ENCODE data around the gene MLPH.

The MLPH gene

DNA sequence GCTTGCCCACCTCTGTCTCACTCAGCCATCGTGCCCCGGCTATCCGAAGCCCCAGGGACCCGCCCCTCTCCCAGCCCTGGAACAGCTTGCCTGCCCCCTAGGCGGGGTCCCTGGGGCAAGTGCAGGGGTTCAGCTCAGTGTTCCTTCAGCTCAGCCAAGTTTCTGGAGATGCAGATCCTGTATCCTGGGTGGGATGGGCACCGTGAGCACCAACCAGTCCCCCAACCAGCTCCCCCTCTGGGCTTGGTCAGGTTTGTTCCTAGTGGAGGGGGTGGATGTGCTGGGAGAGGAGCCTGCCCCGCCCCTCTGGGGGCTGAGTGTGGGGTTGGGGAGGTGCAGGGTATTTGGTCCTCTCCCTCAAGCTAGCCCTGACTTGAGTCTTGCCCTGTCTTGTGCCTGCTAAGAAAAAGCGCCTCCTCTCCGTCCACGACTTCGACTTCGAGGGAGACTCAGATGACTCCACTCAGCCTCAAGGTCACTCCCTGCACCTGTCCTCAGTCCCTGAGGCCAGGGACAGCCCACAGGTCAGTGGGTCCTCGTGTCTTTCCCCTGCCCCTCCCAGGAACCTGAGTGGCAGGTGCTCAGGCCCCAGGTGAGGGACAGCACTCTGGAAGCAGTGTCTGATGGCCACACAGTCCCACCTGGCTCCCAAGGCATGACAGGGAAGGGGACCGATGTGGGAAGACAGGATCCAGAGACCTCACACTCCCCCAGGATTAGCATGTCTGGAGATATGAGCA lies 32.6 kb downstream of the MLPH start:
- H4K20me1 ChIP-seq (ENCODE audit: control insufficient read depth, insufficient read depth, low read depth, low read length) = no peaks in the 10 kb centered on the region
- H3K4me2 ChIP-seq (ENCODE audit: low read length) = no peak overlapping the region
- H3K4me1 ChIP-seq (ENCODE audit: control insufficient read depth, low read length) = peaks cover 11% of the 10 kb centered on the region
- no peaks in the 10 kb centered on the region for H3K27me3 ChIP-seq (ENCODE audit: control insufficient read depth, low read length)
- no peaks in the 10 kb centered on the region for H3K36me3 ChIP-seq (ENCODE audit: control insufficient read depth, low read length)
- TF ChIP-seq, protein P1, sequence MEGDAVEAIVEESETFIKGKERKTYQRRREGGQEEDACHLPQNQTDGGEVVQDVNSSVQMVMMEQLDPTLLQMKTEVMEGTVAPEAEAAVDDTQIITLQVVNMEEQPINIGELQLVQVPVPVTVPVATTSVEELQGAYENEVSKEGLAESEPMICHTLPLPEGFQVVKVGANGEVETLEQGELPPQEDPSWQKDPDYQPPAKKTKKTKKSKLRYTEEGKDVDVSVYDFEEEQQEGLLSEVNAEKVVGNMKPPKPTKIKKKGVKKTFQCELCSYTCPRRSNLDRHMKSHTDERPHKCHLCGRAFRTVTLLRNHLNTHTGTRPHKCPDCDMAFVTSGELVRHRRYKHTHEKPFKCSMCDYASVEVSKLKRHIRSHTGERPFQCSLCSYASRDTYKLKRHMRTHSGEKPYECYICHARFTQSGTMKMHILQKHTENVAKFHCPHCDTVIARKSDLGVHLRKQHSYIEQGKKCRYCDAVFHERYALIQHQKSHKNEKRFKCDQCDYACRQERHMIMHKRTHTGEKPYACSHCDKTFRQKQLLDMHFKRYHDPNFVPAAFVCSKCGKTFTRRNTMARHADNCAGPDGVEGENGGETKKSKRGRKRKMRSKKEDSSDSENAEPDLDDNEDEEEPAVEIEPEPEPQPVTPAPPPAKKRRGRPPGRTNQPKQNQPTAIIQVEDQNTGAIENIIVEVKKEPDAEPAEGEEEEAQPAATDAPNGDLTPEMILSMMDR (IDR thresholded peaks at IDR 0.05; ENCODE audit: low read depth, low read length, poor library complexity, severe bottlenecking) = no peak
- no peak for TF ChIP-seq EZH2phosphoT487 (IDR thresholded peaks at IDR 0.05; ENCODE audit: borderline replicate concordance, low read length)
- no peaks in the 10 kb centered on the region for H3K9me3 ChIP-seq (ENCODE audit: control insufficient read depth, insufficient read depth, low read length)
- no peaks in the 10 kb centered on the region for H3K79me2 ChIP-seq (ENCODE audit: control insufficient read depth, low read length)
- no peaks in the 10 kb centered on the region for H3F3A ChIP-seq (ENCODE audit: control insufficient read depth, insufficient read depth)
- no peak overlapping the region for H3K4me3 ChIP-seq (ENCODE audit: low read length)
- H3K9me2 ChIP-seq (replicated peaks; ENCODE audit: control insufficient read depth, low read length) = no peaks in the 10 kb centered on the region
- no peak overlapping the region for H3K27ac ChIP-seq (ENCODE audit: low read depth, low read length)

DNA sequence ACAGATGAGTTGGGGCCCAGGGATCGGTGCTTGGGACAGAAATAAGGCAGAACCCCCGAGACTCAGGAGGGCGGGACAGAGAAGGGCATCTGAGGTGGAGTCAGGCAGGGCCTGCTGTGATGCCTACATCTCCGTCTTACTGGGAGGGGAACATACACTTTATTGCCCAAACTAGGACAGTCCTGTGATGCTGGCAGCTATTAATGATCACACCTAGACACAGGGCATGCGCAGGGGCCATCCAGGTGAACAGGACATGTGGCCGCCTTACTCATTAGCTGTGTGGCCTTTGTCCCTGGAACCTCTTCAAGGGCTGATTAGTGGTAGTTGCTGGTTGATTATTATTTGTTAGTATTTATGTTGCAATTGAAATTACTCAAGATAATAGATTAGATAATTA lies 33.2 kb downstream of the MLPH start:
- H3K36me3 ChIP-seq (ENCODE audit: control insufficient read depth, low read length) = no peaks in the 10 kb centered on the region
- TF ChIP-seq, protein P1 (IDR thresholded peaks at IDR 0.05; ENCODE audit: low read depth, low read length, poor library complexity, severe bottlenecking) = no peak
- no peak for TF ChIP-seq EZH2phosphoT487 (IDR thresholded peaks at IDR 0.05; ENCODE audit: borderline replicate concordance, low read length)
- H3K4me3 ChIP-seq (ENCODE audit: low read length) = no peak overlapping the region

DNA sequence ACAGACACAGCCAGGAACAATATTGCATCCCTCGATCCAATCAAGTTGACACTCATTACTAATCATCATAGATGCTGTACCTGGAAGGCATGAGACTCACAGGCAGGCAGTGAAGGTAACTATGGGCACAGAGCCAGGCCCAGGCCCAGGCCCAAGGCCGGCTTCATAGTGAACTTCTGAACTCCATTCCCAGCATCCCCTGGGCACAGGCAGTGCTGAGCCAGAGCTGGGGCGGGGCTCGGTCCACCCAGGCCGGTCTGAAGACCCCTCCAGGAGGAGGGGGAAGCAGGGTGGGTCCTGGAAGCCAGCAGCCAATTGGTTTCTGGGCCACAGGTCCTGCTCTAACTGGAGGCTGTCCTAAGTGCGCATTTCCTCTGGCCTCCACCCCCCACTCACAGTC lies 37.6 kb downstream of the MLPH start:
- no peaks in the 10 kb centered on the region for H3K27me3 ChIP-seq (ENCODE audit: control insufficient read depth, low read length)
- peaks cover 7% of the 10 kb centered on the region for H3K4me1 ChIP-seq (ENCODE audit: control insufficient read depth, low read length)

More for the DNA sequence above, 33.2 kb downstream of the MLPH start:
- Histone ChIP-seq H3F3A (ENCODE audit: control insufficient read depth, insufficient read depth) (no peaks in the 10 kb centered on the region), H3K79me2 (ENCODE audit: control insufficient read depth, low read length) (no peaks in the 10 kb centered on the region), H3K4me1 (ENCODE audit: control insufficient read depth, low read length) (peaks cover 5% of the 10 kb centered on the region), H3K27ac (ENCODE audit: low read depth, low read length) (no peak overlapping the region), H4K20me1 (ENCODE audit: control insufficient read depth, insufficient read depth, low read depth, low read length) (no peaks in the 10 kb centered on the region), H3K27me3 (ENCODE audit: control insufficient read depth, low read length) (no peaks in the 10 kb centered on the region), H3K4me2 (ENCODE audit: low read length) (no peak overlapping the region), H3K9me2 (replicated peaks; ENCODE audit: control insufficient read depth, low read length) (no peaks in the 10 kb centered on the region), H3K9me3 (ENCODE audit: control insufficient read depth, insufficient read depth, low read length) (no peaks in the 10 kb centered on the region)

More for the DNA sequence above, 37.6 kb downstream of the MLPH start:
- TF ChIP-seq, protein P1 (IDR thresholded peaks at IDR 0.05; ENCODE audit: low read depth, low read length, poor library complexity, severe bottlenecking) = no peak
- no peak for TF ChIP-seq EZH2phosphoT487 (IDR thresholded peaks at IDR 0.05; ENCODE audit: borderline replicate concordance, low read length)
- Histone ChIP-seq H3K79me2 (ENCODE audit: control insufficient read depth, low read length) (no peaks in the 10 kb centered on the region), H3K9me3 (ENCODE audit: control insufficient read depth, insufficient read depth, low read length) (no peaks in the 10 kb centered on the region), H3K9me2 (replicated peaks; ENCODE audit: control insufficient read depth, low read length) (no peaks in the 10 kb centered on the region), H3K27ac (ENCODE audit: low read depth, low read length) (no peak overlapping the region), H4K20me1 (ENCODE audit: control insufficient read depth, insufficient read depth, low read depth, low read length) (no peaks in the 10 kb centered on the region), H3K36me3 (ENCODE audit: control insufficient read depth, low read length) (no peaks in the 10 kb centered on the region), H3F3A (ENCODE audit: control insufficient read depth, insufficient read depth) (no peaks in the 10 kb centered on the region), H3K4me3 (ENCODE audit: low read length) (no peak overlapping the region), H3K4me2 (ENCODE audit: low read length) (no peak overlapping the region)
